ENCODE data around the gene C16orf89. TPM values are rescaled to one million over a fixed set of nuclear protein-coding genes. Genes with fewer than 3 reads are reported as not detected.
A peak's percentile ranks its signal among the peaks of the same experiment; 100 is the strongest.

C16orf89 gene
- total RNA-seq, 1 donor from 2014 or later: 198 TPM

GRCh38 chr16:5004311-5004710 is 61.4 kb downstream of the C16orf89 start:
- no peaks in the 10 kb centered on the region for H3K27me3 ChIP-seq (ENCODE audit: low read depth)

GRCh38 chr16:5003828-5004227 is 61.9 kb downstream of the C16orf89 start:
- Histone ChIP-seq H3K27ac (no peak overlapping the region), H3K36me3 (no peaks in the 10 kb centered on the region), H3K9me3 (no peaks in the 10 kb centered on the region), H3K27me3 (ENCODE audit: low read depth) (no peaks in the 10 kb centered on the region), H3K4me3 (no peak overlapping the region), H3K4me1 (no peaks in the 10 kb centered on the region)
- intact Hi-C loops (cut with DNase I): no loop called here
- DNase-seq (peak; percentile 20), ATAC-seq (no peak)
- no peak for TF ChIP-seq CTCF (IDR thresholded peaks at IDR 0.05)

More at GRCh38 chr16:5004311-5004710, 61.4 kb downstream of the C16orf89 start:
- Histone ChIP-seq H3K36me3 (no peaks in the 10 kb centered on the region), H3K27ac (no peak overlapping the region), H3K4me1 (no peaks in the 10 kb centered on the region), H3K4me3 (no peak overlapping the region), H3K9me3 (no peaks in the 10 kb centered on the region)
- intact Hi-C loops (cut with DNase I): no loop called here
- DNase-seq (peak; percentile 11), ATAC-seq (no peak)
- TF ChIP-seq CTCF (IDR thresholded peaks at IDR 0.05): no peak

GRCh38 chr16:5003211-5003610 is 62.5 kb downstream of the C16orf89 start:
- H3K9me3 ChIP-seq: no peaks in the 10 kb centered on the region
- TF ChIP-seq CTCF (IDR thresholded peaks at IDR 0.05): no peak
- no peak overlapping the region for H3K27ac ChIP-seq
- no peak for ATAC-seq
- no peaks in the 10 kb centered on the region for H3K4me1 ChIP-seq
- H3K4me3 ChIP-seq: no peak overlapping the region
- peak; percentile 40 for DNase-seq
- intact Hi-C loops (cut with DNase I): no loop called here
- no peaks in the 10 kb centered on the region for H3K27me3 ChIP-seq (ENCODE audit: low read depth)
- H3K36me3 ChIP-seq: no peaks in the 10 kb centered on the region

- Histone ChIP-seq H3K36me3 (no peaks in the 10 kb centered on the region), H3K4me1 (no peaks in the 10 kb centered on the region), H3K27ac (no peak overlapping the region), H3K27me3 (ENCODE audit: low read depth) (no peaks in the 10 kb centered on the region), H3K9me3 (no peaks in the 10 kb centered on the region), H3K4me3 (no peak overlapping the region)
- no peak for DNase-seq
- intact Hi-C loops (cut with DNase I): no loop called here
- no peak for ATAC-seq
- TF ChIP-seq CTCF (IDR thresholded peaks at IDR 0.05): no peak
Measured at GRCh38 chr16:5002699-5003143, 63.0 kb downstream of the C16orf89 start.

GRCh38 chr16:5001986-5002385 is 63.8 kb downstream of the C16orf89 start:
- ATAC-seq (no peak), DNase-seq (no peak)
- H3K27me3 ChIP-seq (ENCODE audit: low read depth): no peaks in the 10 kb centered on the region
- no peaks in the 10 kb centered on the region for H3K4me1 ChIP-seq
- no peaks in the 10 kb centered on the region for H3K36me3 ChIP-seq
- no peak overlapping the region for H3K4me3 ChIP-seq
- no peak for TF ChIP-seq CTCF (IDR thresholded peaks at IDR 0.05)
- intact Hi-C loops (cut with DNase I): no loop called here
- H3K9me3 ChIP-seq: no peaks in the 10 kb centered on the region
- H3K27ac ChIP-seq: no peak overlapping the region

GRCh38 chr16:5001571-5001970 is 64.2 kb downstream of the C16orf89 start:
- H3K36me3 ChIP-seq: no peaks in the 10 kb centered on the region
- H3K27me3 ChIP-seq (ENCODE audit: low read depth): peaks cover 3% of the 10 kb centered on the region
- H3K9me3 ChIP-seq: no peaks in the 10 kb centered on the region
- DNase-seq: peak; percentile 44
- ATAC-seq: peak in 1 of 2 donors; percentile 47
- intact Hi-C loops (cut with DNase I): no loop called here
- H3K27ac ChIP-seq: no peak overlapping the region
- TF ChIP-seq CTCF (IDR thresholded peaks at IDR 0.05): no peak
- no peaks in the 10 kb centered on the region for H3K4me1 ChIP-seq
- H3K4me3 ChIP-seq: no peak overlapping the region

Measured in lower lobe of right lung (tissue), 2 donors.